Endothelial cell of umbilical vein (primary cell): Measurements from ENCODE around the gene TESPA1. TPM values are rescaled to one million over a fixed set of nuclear protein-coding genes. Genes with fewer than 3 reads are reported as not detected.

Source experiments
- BruUV-seq: library from RNA; stranded (reverse); fragments of 400-500 nt; replicated peaks from 2 replicates; lab custom pipeline; 2021; lab: Mats Ljungman, UMichigan
- CTCF ChIA-PET: fragments of 300-600, 350-600 bp; sonication (Branson Sonifier 250); formaldehyde crosslinking; loops from one replicate; lab custom pipeline; 2021; ENCODE audit warnings: antibody characterized with exemption, inconsistent platforms; lab: Charles Lee
- POLR2A ChIA-PET: fragments of 300-600, 350-600 bp; sonication (Branson Sonifier 250); formaldehyde crosslinking; loops from one replicate; lab custom pipeline; 2021; ENCODE audit warnings: antibody characterized with exemption, inconsistent platforms; lab: Charles Lee
- DNase-seq: peaks from one replicate; pipeline ENCODE4 v3.0.0-alpha.2; 2011; ENCODE audit warnings: low read depth, low spot score
- FAIRE-seq: peaks from 2 replicates; lab custom pipeline; 2011; peaks lifted over from hg19 to GRCh38; lab: Jason Lieb, UNC
- H2AFZ ChIP-seq: 2 replicates; pipeline ENCODE4 v1.6.0; 2012; ENCODE audit warnings: low read depth, low read length, control low read depth, inconsistent platforms
- H3K27ac ChIP-seq: 2 replicates; pipeline ENCODE4 v1.5.1; 2011; ENCODE audit warnings: low read depth, mild to moderate bottlenecking, control low read depth, low read length, moderate library complexity; ENCODE audit not compliant: insufficient read depth
- H3K27me3 ChIP-seq, 2 experiments: 2 replicates each; pipeline versions ENCODE4 v1.6.0 to v1.6.1; 2011; ENCODE audit warnings: low read length in 2 of 2, mixed read lengths in 1 of 2; ENCODE audit not compliant: control insufficient read depth in 2 of 2, insufficient read depth in 2 of 2
- H3K36me3 ChIP-seq, 2 experiments: 2 replicates in 1 of 2; 3 replicates in 1 of 2; pipeline ENCODE4 v1.5.1; 2011; ENCODE audit warnings: low read length in 2 of 2, mild to moderate bottlenecking in 1 of 2, moderate library complexity in 1 of 2; ENCODE audit not compliant: control insufficient read depth in 2 of 2, insufficient read depth in 2 of 2; ENCODE audit errors: extremely low read depth in 1 of 2
- H3K4me1 ChIP-seq: 3 replicates; pipeline ENCODE4 v1.5.1; 2011; ENCODE audit warnings: mild to moderate bottlenecking, low read length; ENCODE audit not compliant: control insufficient read depth, insufficient read depth; ENCODE audit errors: extremely low read depth
- H3K4me2 ChIP-seq: 2 replicates; pipeline ENCODE4 v1.6.1; 2011; ENCODE audit warnings: low read length, control low read depth, mixed read lengths; ENCODE audit not compliant: insufficient read depth
- H3K4me3 ChIP-seq, 3 experiments: fragments of 200-600 bp in 1 of 3; sonication (generic), shearing (Covaris generic) in 1 of 3; replicated peaks in 1 of 3; 2 replicates each; pipeline ENCODE4 v1.5.1; 2011 to 2016; ENCODE audit warnings: control low read depth in 3 of 3, low read length in 3 of 3, mild to moderate bottlenecking in 2 of 3, inconsistent platforms in 1 of 3, low read depth in 1 of 3, moderate library complexity in 1 of 3; ENCODE audit not compliant: insufficient read depth in 1 of 3
- H3K79me2 ChIP-seq: 2 replicates; pipeline ENCODE4 v1.6.0; 2012; ENCODE audit warnings: low read length, inconsistent platforms; ENCODE audit not compliant: control insufficient read depth, insufficient read depth
- H3K9ac ChIP-seq: replicated peaks from 2 replicates; pipeline ENCODE3; 2011; ENCODE audit warnings: low read length, control low read depth; ENCODE audit not compliant: insufficient read depth; ENCODE audit errors: extremely low read depth
- H3K9me1 ChIP-seq: replicated peaks from 3 replicates; pipeline ENCODE4 v1.6.0; 2011; ENCODE audit warnings: mild to moderate bottlenecking, low read length; ENCODE audit not compliant: control insufficient read depth, insufficient read depth; ENCODE audit errors: extremely low read depth
- H3K9me3 ChIP-seq: replicated peaks from 2 replicates; pipeline ENCODE4 v1.5.1; 2012; ENCODE audit warnings: low read length, inconsistent platforms; ENCODE audit not compliant: control insufficient read depth, insufficient read depth
- H4K20me1 ChIP-seq: replicated peaks from 2 replicates; pipeline ENCODE3; 2011; ENCODE audit warnings: mild to moderate bottlenecking, low read length; ENCODE audit not compliant: control insufficient read depth, insufficient read depth; ENCODE audit errors: extremely low read depth
- CTCF ChIP-seq, 2 donors: IDR thresholded peaks; 1 replicate in 1 of 2; 2 replicates in 1 of 2; pipeline ENCODE4 v1.5.1; 2011; ENCODE audit warnings: low read length in 2 of 2, mild to moderate bottlenecking in 2 of 2, moderate library complexity in 2 of 2, control low read depth in 1 of 2, inconsistent platforms in 1 of 2, low read depth in 1 of 2; ENCODE audit not compliant: insufficient read depth in 1 of 2; ENCODE audit errors: extremely low read depth in 1 of 2
- EZH2 ChIP-seq: IDR thresholded peaks from 2 replicates; pipeline ENCODE4 v1.6.1; 2012; ENCODE audit warnings: borderline replicate concordance, low read depth, mild to moderate bottlenecking, moderate library complexity, low read length, inconsistent platforms; ENCODE audit not compliant: severe bottlenecking
- FOS ChIP-seq: IDR thresholded peaks from 2 replicates; pipeline ENCODE4 v1.6.1; 2011; ENCODE audit warnings: mild to moderate bottlenecking, low read length, moderate library complexity, borderline replicate concordance; ENCODE audit not compliant: insufficient read depth
- GATA2 ChIP-seq: IDR thresholded peaks from 2 replicates; pipeline ENCODE4 v1.7.0; 2011; ENCODE audit warnings: low read depth, mild to moderate bottlenecking, moderate library complexity, mixed read lengths, low read length; ENCODE audit not compliant: insufficient read length, insufficient read depth
- JUN ChIP-seq: IDR thresholded peaks from 2 replicates; pipeline ENCODE4 v1.6.1; 2011; ENCODE audit warnings: borderline replicate concordance, low read depth; ENCODE audit not compliant: insufficient read length, insufficient read depth
- MAX ChIP-seq: IDR thresholded peaks from 2 replicates; pipeline ENCODE4 v1.6.1; 2011; ENCODE audit not compliant: insufficient read depth, insufficient read length
- MYC ChIP-seq: IDR thresholded peaks from one replicate; pipeline ENCODE4 v1.6.1; 2011; ENCODE audit warnings: mild to moderate bottlenecking, low read depth, low read length
- POLR2A ChIP-seq: IDR thresholded peaks from 2 replicates; pipeline ENCODE4 v1.6.1; 2012; ENCODE audit warnings: low read depth, mild to moderate bottlenecking, control low read depth, low read length
- POLR2AphosphoS5 ChIP-seq: IDR thresholded peaks from 2 replicates; pipeline ENCODE4 v1.6.1; 2012; ENCODE audit warnings: low read depth, mild to moderate bottlenecking, control low read depth, low read length, moderate library complexity; ENCODE audit not compliant: insufficient read depth
- dilution Hi-C: fragments of 300-500 bp; cut with MboI; formaldehyde crosslinking; loops from one replicate; pipeline ENCODE4 v1.15.0; 2019; ENCODE audit warnings: low sequenced_read_pairs; ENCODE audit not compliant: extremely low pct_ligation_motif_present
- intact Hi-C: fragments of 100-400 bp; cut with micrococcal nuclease; formaldehyde crosslinking; loops from one replicate; pipeline ENCODE4 v1.10.0; 2022
- polyA plus RNA-seq, 4 experiments: library from polyadenylated mRNA; depleted of rRNA in 3 of 4; stranded (reverse) in 3 of 4; unstranded in 1 of 4; fragments of >200 nt; gene quantifications; 2 replicates each; pipeline versions ENCODE4 v1.2.1 to v1.2.3, GENCODE V29; 2011 to 2012; ENCODE audit warnings: missing spikeins in 1 of 4
- total RNA-seq: library from RNA; stranded (reverse); gene quantifications from 2 replicates; pipeline ENCODE4 v1.2.3, GENCODE V29; 2021

TESPA1 gene
- total and polyA plus RNA-seq, 2 donors (not counting 3 experiments of a cell fraction or from before 2014, with no cell fraction given) = not detected

GRCh38 chr12:54932691-54933090 is 51.9 kb downstream of the TESPA1 start:
- dilution Hi-C loops = no loop called here
- POLR2A ChIA-PET = no interaction called here
- no peak for FAIRE-seq

GRCh38 chr12:54932038-54932437 is 52.5 kb downstream of the TESPA1 start:
- no peak for TF ChIP-seq MAX
- TF ChIP-seq POLR2A = no peak
- no peak for TF ChIP-seq CTCF (IDR thresholded peaks at IDR 0.05; ENCODE audit: extremely low read depth in 1 of 2, insufficient read depth in 1 of 2, low read depth in 1 of 2, low read length in 2 of 2)
- no peak for TF ChIP-seq MYC
- no peak for TF ChIP-seq JUN
- TF ChIP-seq POLR2AphosphoS5 = no peak
- TF ChIP-seq GATA2 = no peak
- TF ChIP-seq FOS = no peak
- no peak for TF ChIP-seq EZH2
- FAIRE-seq = no peak
- H3K9me1 ChIP-seq = no peaks in the 10 kb centered on the region
- no peaks in the 10 kb centered on the region for H3K36me3 ChIP-seq
- intact Hi-C loops = no loop called here
- ChIA-PET CTCF (no interaction called here), POLR2A (no interaction called here)
- dilution Hi-C loops = no loop called here
- H3K9ac ChIP-seq = no peak overlapping the region
- no peaks in the 10 kb centered on the region for H3K27me3 ChIP-seq
- no peak for DNase-seq
- peaks cover 27% of the 10 kb centered on the region for H3K4me1 ChIP-seq
- H4K20me1 ChIP-seq = no peaks in the 10 kb centered on the region
- no peak overlapping the region for H3K4me3 ChIP-seq
- H2AFZ ChIP-seq = no peak overlapping the region
- no peaks in the 10 kb centered on the region for H3K79me2 ChIP-seq
- no peak overlapping the region for H3K27ac ChIP-seq
- no TSS peak for BruUV-seq
- H3K4me2 ChIP-seq = no peak overlapping the region
- no peaks in the 10 kb centered on the region for H3K9me3 ChIP-seq

More at GRCh38 chr12:54932691-54933090, 51.9 kb downstream of the TESPA1 start:
- no peaks in the 10 kb centered on the region for H3K36me3 ChIP-seq
- no peaks in the 10 kb centered on the region for H4K20me1 ChIP-seq
- no peaks in the 10 kb centered on the region for H3K27me3 ChIP-seq
- DNase-seq = no peak
- H3K4me2 ChIP-seq = no peak overlapping the region
- no peak overlapping the region for H3K27ac ChIP-seq
- H3K4me3 ChIP-seq = no peak overlapping the region
- H3K9ac ChIP-seq = no peak overlapping the region
- TF ChIP-seq MYC (no peak), FOS (no peak), EZH2 (no peak), GATA2 (no peak), POLR2A (no peak), JUN (no peak)
- BruUV-seq = no TSS peak
- no peaks in the 10 kb centered on the region for H3K79me2 ChIP-seq
- H2AFZ ChIP-seq = no peak overlapping the region
- H3K4me1 ChIP-seq = peaks cover 27% of the 10 kb centered on the region
- intact Hi-C loops = no loop called here
- no peaks in the 10 kb centered on the region for H3K9me3 ChIP-seq
- CTCF ChIA-PET = interaction anchor here (1.4 kb wide), 1 partner anchor 60 kb away, joined by 3 read pairs; no protein-coding TSS in a partner anchor
- H3K9me1 ChIP-seq = no peaks in the 10 kb centered on the region
